NAMALWA (cell line): ENCODE results near the gene SLC2A10.

ENCODE experiments used
- DNase-seq: peaks from one replicate; pipeline ENCODE4 v3.0.0-alpha.2; 2015; ENCODE audit warnings: low spot score

Gene SLC2A10

GRCh38 chr20:46682063-46682821, 27.2 kb upstream of the SLC2A10 start:
- no peak for DNase-seq

GRCh38 chr20:46683011-46683667, 26.3 kb upstream of the SLC2A10 start:
- no peak for DNase-seq

GRCh38 chr20:46683668-46683938, 25.8 kb upstream of the SLC2A10 start:
- DNase-seq, result no peak

GRCh38 chr20:46683939-46684750, 25.3 kb upstream of the SLC2A10 start:
- no peak for DNase-seq

- DNase-seq, result peak; percentile 13
Measured at GRCh38 chr20:46688151-46689081, 21.0 kb upstream of the SLC2A10 start.

- DNase-seq, result peak; percentile 98
Measured at GRCh38 chr20:46689082-46689753, 20.2 kb upstream of the SLC2A10 start, which contains the start of gene TP53RK. TSS of gene TP53RK (minus strand) at chr20:46689444. CDS start at chr20:46689414, 30 bp downstream.

GRCh38 chr20:46689754-46690085, 19.7 kb upstream of the SLC2A10 start:
- DNase-seq, result no peak

GRCh38 chr20:46690219-46691106, 19.0 kb upstream of the SLC2A10 start:
- no peak for DNase-seq

- DNase-seq, result no peak
Measured at GRCh38 chr20:46691196-46691595, 18.3 kb upstream of the SLC2A10 start.

GRCh38 chr20:46694484-46694883, 15.0 kb upstream of the SLC2A10 start:
- DNase-seq, result peak; percentile 85

GRCh38 chr20:46695892-46696291, 13.6 kb upstream of the SLC2A10 start:
- DNase-seq, result no peak

GRCh38 chr20:46696791-46697279, 12.6 kb upstream of the SLC2A10 start:
- no peak for DNase-seq

- no peak for DNase-seq
Measured at GRCh38 chr20:46698788-46699187, 10.7 kb upstream of the SLC2A10 start.

- peak; percentile 50 for DNase-seq
Measured at GRCh38 chr20:46699651-46700359, 9.6 kb upstream of the SLC2A10 start.

GRCh38 chr20:46700481-46700880, 9.0 kb upstream of the SLC2A10 start:
- no peak for DNase-seq

GRCh38 chr20:46701057-46701456, 8.4 kb upstream of the SLC2A10 start:
- DNase-seq, result no peak

- DNase-seq, result no peak
Measured at GRCh38 chr20:46701556-46701955, 7.9 kb upstream of the SLC2A10 start.

GRCh38 chr20:46701986-46702385, 7.5 kb upstream of the SLC2A10 start:
- no peak for DNase-seq

- no peak for DNase-seq
Measured at GRCh38 chr20:46702447-46703203, 6.8 kb upstream of the SLC2A10 start.
